Nucleus accumbens (tissue), 56 donors: ENCODE measurements around the gene MEF2A.
"Not testable (repeated sequence)": the region's sequence is repeated elsewhere in the genome, so short reads cannot be mapped to it uniquely, and the experiment has no call there.

ENCODE experiments used
- DNase-seq, 56 donors: peaks; one replicate each; lab custom pipeline; 2025; lab: John Stamatoyannopoulos, UW

The MEF2A gene

GRCh38 chr15:99749386-99749785, 183.6 kb downstream of the MEF2A start:
- no peak for DNase-seq

GRCh38 chr15:99750326-99750725, 184.5 kb downstream of the MEF2A start:
- DNase-seq: not testable (repeated sequence)

- no peak for DNase-seq
These were observed 186.8 kb downstream of the MEF2A start for GRCh38 chr15:99752556-99752955.

- DNase-seq: no peak
These were observed 187.3 kb downstream of the MEF2A start for GRCh38 chr15:99753066-99753465.

GRCh38 chr15:99755692-99756409, 190.1 kb downstream of the MEF2A start:
- peak in 33 of 56 donors; percentile 6 to 55 (median 31) for DNase-seq

GRCh38 chr15:99762288-99762687, 196.5 kb downstream of the MEF2A start:
- DNase-seq: no peak

GRCh38 chr15:99763827-99764226, 198.0 kb downstream of the MEF2A start:
- DNase-seq: no peak

GRCh38 chr15:99764522-99764921, 198.7 kb downstream of the MEF2A start:
- DNase-seq: no peak
